Adrenal gland (tissue), 12 donors: Measurements from ENCODE around the gene MCAM. TPM values are rescaled to one million over a fixed set of nuclear protein-coding genes. Genes with fewer than 3 reads are reported as not detected.

Experiments
- DNase-seq, 7 donors: peaks; one replicate each; pipeline ENCODE4 v3.0.0-alpha.2; 2019 to 2020
- H3K27ac ChIP-seq, 5 donors: fragments of 200-600 bp; sonication (generic) in 4 of 5; 1 replicate in 3 of 5; 2 replicates in 2 of 5; pipeline versions ENCODE4 v1.5.1 to v1.8.0; 2016 to 2020; ENCODE audit warnings: mild to moderate bottlenecking in 1 of 5
- H3K27me3 ChIP-seq: fragments of 200-600 bp; 2 replicates; pipeline ENCODE4 v1.8.0; 2021
- H3K36me3 ChIP-seq, 2 donors: fragments of 200-600 bp; replicated peaks in 1 of 2; 1 replicate in 1 of 2; 2 replicates in 1 of 2; pipeline versions ENCODE4 v1.5.1 to v1.8.0; 2018 to 2022
- H3K4me1 ChIP-seq, 2 donors: fragments of 200-600 bp; replicated peaks in 1 of 2; 1 replicate in 1 of 2; 2 replicates in 1 of 2; pipeline versions ENCODE4 v1.5.1 to v1.8.0; 2018 to 2021
- H3K4me3 ChIP-seq, 4 donors: fragments of 200-600 bp; sonication (generic) in 3 of 4; one replicate each; pipeline ENCODE4 v1.5.1; 2016 to 2018
- H3K9me3 ChIP-seq, 3 donors: fragments of 200-600 bp; sonication (generic) in 1 of 3; replicated peaks in 1 of 3; 1 replicate in 2 of 3; 2 replicates in 1 of 3; pipeline versions ENCODE4 v1.5.1 to v1.8.0; 2016 to 2021
- CTCF ChIP-seq, 6 experiments: fragments of 450-650 bp in 4 of 6; fragments of 200-600 bp in 2 of 6; sonication (generic) in 1 of 6; IDR thresholded peaks; 1 replicate in 5 of 6; 2 replicates in 1 of 6; pipeline versions ENCODE4 v1.5.1 to v1.8.0; 2016 to 2021; ENCODE audit warnings: antibody characterized with exemption in 6 of 6, mild to moderate bottlenecking in 2 of 6, moderate library complexity in 1 of 6
- POLR2A ChIP-seq, 2 donors: fragments of 450-650 bp; IDR thresholded peaks; one replicate each; pipeline ENCODE4 v1.6.1; 2017; ENCODE audit warnings: antibody characterized with exemption in 2 of 2, mild to moderate bottlenecking in 2 of 2, moderate library complexity in 1 of 2
- WGBS, 4 donors: extraction: QIAGEN DNeasy Blood & Tissue Kit in 2 of 4; methylation state at CpG; one replicate each; pipeline versions ENCODE4 v1.1.5 to v1.1.7; 2013 to 2017; 5-methylcytosine and 5-hydroxymethylcytosine counted together
- intact Hi-C, 2 donors: fragments of 100-400 bp; cut with DNase I; formaldehyde crosslinking; loops; one replicate each; pipeline versions ENCODE4 v1.14.1 to v1.15.0; 2022 to 2023
- polyA plus RNA-seq, 3 donors: library from polyadenylated mRNA; stranded (reverse); fragments of 200-250 nt in 2 of 3; fragments of 350-450 nt in 1 of 3; fragmentation: Illumina TruSeq in 1 of 3; extraction: RNeasy Lipid Tissue Mini Kit (QIAGEN cat#74804) in 1 of 3; gene quantifications; one replicate each; pipeline ENCODE4 v1.2.3, GENCODE V29; 2013 to 2014
- total RNA-seq, 9 donors: library from RNA; depleted of rRNA in 4 of 9; stranded (reverse); fragments of >200 nt in 4 of 9; fragments of 120-200 nt in 1 of 9; fragmentation: NEBNext Ultra II Directional in 1 of 9; extraction: Animal tissue kit (Norgen Biotek cat#: 25700) in 1 of 9; gene quantifications; one replicate each; pipeline versions ENCODE4 v1.1.0 to v1.2.4, GENCODE V29; 2013 to 2023
- donor health status: healthy with polysubstance abuse.
- donor health status: Bipolar disorder and iron deficiency.
- donor health status: DM: yes; HTN: yes; CAD: no.
- donor health status: DM: no; HTN: no; CAD: no.
- donor health status: DM: no; HTN: no; CAD: no.
- donor health status: DM: yes; HTN: yes; CAD: no.

Gene MCAM
- total and polyA plus RNA-seq, 12 donors: 12.1 to 143 (median 32.1) TPM

GRCh38 chr11:119299416-119299815, 17.5 kb downstream of the MCAM start:
- Histone ChIP-seq H3K4me3 (no peak overlapping the region), H3K27ac (no peak overlapping the region), H3K36me3 (peaks cover 0 to 58% of the 10 kb centered on the region in 2 donors), H3K27me3 (no peaks in the 10 kb centered on the region), H3K9me3 (no peaks in the 10 kb centered on the region), H3K4me1 (no peaks in the 10 kb centered on the region)
- intact Hi-C loops: no loop called here
- no peak for DNase-seq
- 95 to 97% (median 96%) methylated on average over 9 of the region's 9 CpGs for WGBS, 4 donors
- TF ChIP-seq POLR2A (IDR thresholded peaks at IDR 0.05) (no peak), CTCF (IDR thresholded peaks at IDR 0.05) (no peak)

- Histone ChIP-seq H3K4me3 (no peak overlapping the region), H3K36me3 (peaks cover 0 to 58% of the 10 kb centered on the region in 2 donors), H3K9me3 (no peaks in the 10 kb centered on the region), H3K27ac (no peak overlapping the region), H3K4me1 (no peaks in the 10 kb centered on the region), H3K27me3 (no peaks in the 10 kb centered on the region)
- WGBS, 4 donors: 84 to 93% (median 90%) methylated on average over 2 of the region's 2 CpGs
- DNase-seq: no peak
- intact Hi-C loops: no loop called here
- TF ChIP-seq POLR2A (IDR thresholded peaks at IDR 0.05) (no peak), CTCF (IDR thresholded peaks at IDR 0.05) (no peak)
Measured at GRCh38 chr11:119298726-119299125, 18.2 kb downstream of the MCAM start.

- no peak for TF ChIP-seq POLR2A (IDR thresholded peaks at IDR 0.05)
- TF ChIP-seq CTCF (IDR thresholded peaks at IDR 0.05): no peak
- intact Hi-C loops: no loop called here
- no peaks in the 10 kb centered on the region for H3K9me3 ChIP-seq
- peaks cover 0 to 58% of the 10 kb centered on the region in 2 donors for H3K36me3 ChIP-seq
- 60 to 66% (median 62%) methylated on average over 3 of the region's 3 CpGs for WGBS, 4 donors
- no peaks in the 10 kb centered on the region for H3K4me1 ChIP-seq
- no peak overlapping the region for H3K4me3 ChIP-seq
- H3K27ac ChIP-seq: no peak overlapping the region
- no peaks in the 10 kb centered on the region for H3K27me3 ChIP-seq
- DNase-seq: no peak
Measured at GRCh38 chr11:119297938-119298337, 19.0 kb downstream of the MCAM start.

GRCh38 chr11:119295178-119295577, 21.8 kb downstream of the MCAM start:
- Histone ChIP-seq H3K36me3 (peaks cover 0 to 39% of the 10 kb centered on the region in 2 donors), H3K9me3 (peaks cover 0 to 5% (median 0%) of the 10 kb centered on the region in 3 donors), H3K4me1 (no peaks in the 10 kb centered on the region), H3K27me3 (no peaks in the 10 kb centered on the region), H3K27ac (no peak overlapping the region), H3K4me3 (no peak overlapping the region)
- WGBS, 4 donors: 59 to 72% (median 68%) methylated on average over 3 of the region's 3 CpGs
- no peak for DNase-seq
- intact Hi-C loops: no loop called here
- TF ChIP-seq POLR2A (IDR thresholded peaks at IDR 0.05): no peak
- TF ChIP-seq CTCF (IDR thresholded peaks at IDR 0.05): no peak
